IPS-15b (cell line): ENCODE results near the gene PDSS2.

Source experiments
- H3K27me3 ChIP-seq: one replicate; pipeline ENCODE4 v1.6.1; 2013; ENCODE audit warnings: low read length; ENCODE audit not compliant: control insufficient read depth, insufficient read depth
- H3K36me3 ChIP-seq: one replicate; pipeline ENCODE4 v1.6.1; 2013; ENCODE audit warnings: low read length; ENCODE audit not compliant: control insufficient read depth, insufficient read depth
- H3K4me1 ChIP-seq: one replicate; pipeline ENCODE4 v1.6.1; 2013; ENCODE audit warnings: mild to moderate bottlenecking, low read length; ENCODE audit not compliant: control insufficient read depth, insufficient read depth
- H3K4me3 ChIP-seq: one replicate; pipeline ENCODE4 v1.5.1; 2013; ENCODE audit warnings: low read depth, low read length
- H3K9ac ChIP-seq: one replicate; pipeline ENCODE4 v1.6.1; 2013; ENCODE audit warnings: low read depth, mild to moderate bottlenecking, low read length
- H3K9me3 ChIP-seq: one replicate; pipeline ENCODE4 v1.6.1; 2013; ENCODE audit warnings: mild to moderate bottlenecking, low read length; ENCODE audit not compliant: control insufficient read depth, insufficient read depth

PDSS2 gene

GRCh38 chr6:107460083-107460631, 793 bp upstream of the PDSS2 start:
- peak overlapping the region; percentile 65 for H3K9ac ChIP-seq
- peaks cover 5% of the 10 kb centered on the region for H3K4me1 ChIP-seq

GRCh38 chr6:107458672-107459282, 587 bp downstream of the PDSS2 start:
- H3K4me1 ChIP-seq: peaks cover 5% of the 10 kb centered on the region
- no peaks in the 10 kb centered on the region for H3K9me3 ChIP-seq
- H3K36me3 ChIP-seq: no peaks in the 10 kb centered on the region
- H3K9ac ChIP-seq: peak overlapping the region; percentile 98
- H3K4me3 ChIP-seq: peak overlapping the region; percentile 100
- H3K27me3 ChIP-seq: no peaks in the 10 kb centered on the region

More at GRCh38 chr6:107460083-107460631, 793 bp upstream of the PDSS2 start:
- Histone ChIP-seq H3K36me3 (no peaks in the 10 kb centered on the region), H3K9me3 (no peaks in the 10 kb centered on the region), H3K27me3 (no peaks in the 10 kb centered on the region), H3K4me3 (peak overlapping the region; percentile 100)

GRCh38 chr6:107448776-107449175, 10.6 kb downstream of the PDSS2 start:
- no peaks in the 10 kb centered on the region for H3K27me3 ChIP-seq
- H3K9ac ChIP-seq: no peak overlapping the region
- H3K36me3 ChIP-seq: no peaks in the 10 kb centered on the region
- H3K4me3 ChIP-seq: no peak overlapping the region
- H3K9me3 ChIP-seq: peaks cover 8% of the 10 kb centered on the region
- H3K4me1 ChIP-seq: peaks cover 2% of the 10 kb centered on the region

GRCh38 chr6:107447663-107448216, 11.6 kb downstream of the PDSS2 start:
- no peak overlapping the region for H3K4me3 ChIP-seq
- H3K9ac ChIP-seq: no peak overlapping the region
- H3K9me3 ChIP-seq: peaks cover 8% of the 10 kb centered on the region
- peaks cover 2% of the 10 kb centered on the region for H3K4me1 ChIP-seq
- H3K27me3 ChIP-seq: no peaks in the 10 kb centered on the region
- no peaks in the 10 kb centered on the region for H3K36me3 ChIP-seq

- H3K9ac ChIP-seq: no peak overlapping the region
- H3K4me1 ChIP-seq: no peaks in the 10 kb centered on the region
- H3K4me3 ChIP-seq: no peak overlapping the region
- H3K9me3 ChIP-seq: peaks cover 8% of the 10 kb centered on the region
- H3K27me3 ChIP-seq: no peaks in the 10 kb centered on the region
- no peaks in the 10 kb centered on the region for H3K36me3 ChIP-seq
Measured at GRCh38 chr6:107444277-107444676, 15.1 kb downstream of the PDSS2 start.

- no peaks in the 10 kb centered on the region for H3K4me1 ChIP-seq
- H3K27me3 ChIP-seq: no peaks in the 10 kb centered on the region
- H3K36me3 ChIP-seq: no peaks in the 10 kb centered on the region
- H3K9ac ChIP-seq: no peak overlapping the region
- no peak overlapping the region for H3K4me3 ChIP-seq
- H3K9me3 ChIP-seq: peaks cover 8% of the 10 kb centered on the region
Measured at GRCh38 chr6:107443608-107444267, 15.6 kb downstream of the PDSS2 start.

GRCh38 chr6:107442938-107443607, 16.3 kb downstream of the PDSS2 start:
- no peaks in the 10 kb centered on the region for H3K4me1 ChIP-seq
- H3K9me3 ChIP-seq: peaks cover 8% of the 10 kb centered on the region
- H3K36me3 ChIP-seq: no peaks in the 10 kb centered on the region
- H3K27me3 ChIP-seq: no peaks in the 10 kb centered on the region
- no peak overlapping the region for H3K9ac ChIP-seq
- H3K4me3 ChIP-seq: no peak overlapping the region

- H3K4me1 ChIP-seq: no peaks in the 10 kb centered on the region
Measured at GRCh38 chr6:107441682-107442081, 17.7 kb downstream of the PDSS2 start.

GRCh38 chr6:107440936-107441335, 18.4 kb downstream of the PDSS2 start:
- Histone ChIP-seq H3K9ac (no peak overlapping the region), H3K36me3 (no peaks in the 10 kb centered on the region), H3K4me3 (no peak overlapping the region), H3K4me1 (no peaks in the 10 kb centered on the region), H3K9me3 (no peaks in the 10 kb centered on the region), H3K27me3 (no peaks in the 10 kb centered on the region)

More at GRCh38 chr6:107441682-107442081, 17.7 kb downstream of the PDSS2 start:
- Histone ChIP-seq H3K36me3 (no peaks in the 10 kb centered on the region), H3K4me3 (no peak overlapping the region), H3K9ac (no peak overlapping the region), H3K27me3 (no peaks in the 10 kb centered on the region), H3K9me3 (no peaks in the 10 kb centered on the region)

- Histone ChIP-seq H3K27me3 (no peaks in the 10 kb centered on the region), H3K4me1 (no peaks in the 10 kb centered on the region), H3K9me3 (no peaks in the 10 kb centered on the region), H3K4me3 (no peak overlapping the region), H3K9ac (no peak overlapping the region), H3K36me3 (no peaks in the 10 kb centered on the region)
Measured at GRCh38 chr6:107439406-107439805, 20.0 kb downstream of the PDSS2 start.

- Histone ChIP-seq H3K4me3 (no peak overlapping the region), H3K9me3 (no peaks in the 10 kb centered on the region), H3K36me3 (no peaks in the 10 kb centered on the region), H3K27me3 (no peaks in the 10 kb centered on the region), H3K9ac (no peak overlapping the region), H3K4me1 (no peaks in the 10 kb centered on the region)
Measured at GRCh38 chr6:107437691-107438090, 21.7 kb downstream of the PDSS2 start.
